GM23338 (cell line): ENCODE results near the gene DOCK1. TPM values are rescaled to one million over a fixed set of nuclear protein-coding genes. Genes with fewer than 3 reads are reported as not detected.

Source experiments
- CREB1 ChIP-seq: fragments of 250-450 bp; sonication (Bioruptor Pico); IDR thresholded peaks from 2 replicates; pipeline ENCODE4 v1.5.0; 2020; ENCODE audit warnings: low read depth, mild to moderate bottlenecking, moderate library complexity
- EZH2 ChIP-seq: fragments of 200-600 bp; sonication (generic); IDR thresholded peaks from one replicate; pipeline ENCODE4 v1.8.0; 2017; ENCODE audit warnings: antibody characterized with exemption, mild to moderate bottlenecking, low read depth; ENCODE audit not compliant: unreplicated experiment
- NANOG ChIP-seq: IDR thresholded peaks from 2 replicates; pipeline ENCODE4 v1.6.1; 2016; ENCODE audit warnings: antibody characterized with exemption, borderline replicate concordance
- POLR2AphosphoS5 ChIP-seq: IDR thresholded peaks from 2 replicates; pipeline ENCODE4 v1.6.1; 2016; ENCODE audit warnings: antibody characterized with exemption, low read depth
- ZNF114 ChIP-seq: fragments of 250-450 bp; sonication (Bioruptor Pico); IDR thresholded peaks from 2 replicates; pipeline ENCODE4 v1.5.0; 2020; ENCODE audit warnings: mild to moderate bottlenecking, moderate library complexity
- polyA plus RNA-seq: library from polyadenylated mRNA; unstranded; fragments of >200 nt; fragmentation: Nextera tagmentation; extraction: Ambion mirVana; gene quantifications from 2 replicates; pipeline ENCODE4 v1.2.1, GENCODE V29; 2016
- total RNA-seq: library from RNA; depleted of rRNA; stranded (reverse); fragments of >200 nt; shearing (Covaris generic); gene quantifications from 2 replicates; pipeline ENCODE4 v1.2.3, GENCODE V29; 2014
- TF ChIP-seq, protein P1 (sequence below): fragments of 250-450 bp; sonication (Bioruptor Pico); IDR thresholded peaks from 2 replicates; pipeline ENCODE4 v1.5.0; 2020; ENCODE audit warnings: mild to moderate bottlenecking, moderate library complexity
- TF ChIP-seq, protein P2 (sequence below): IDR thresholded peaks from 2 replicates; pipeline ENCODE4 v1.6.1; 2016; ENCODE audit warnings: antibody characterized with exemption
- TF ChIP-seq, protein P3 (sequence below): IDR thresholded peaks from one replicate; pipeline ENCODE4 v1.6.1; 2018; ENCODE audit warnings: antibody characterized with exemption; ENCODE audit not compliant: unreplicated experiment
- TF ChIP-seq, protein P4 (sequence below), 2 experiments: fragments of 200-600 bp in 1 of 2; sonication (generic) in 1 of 2; conservative IDR thresholded peaks; 2 replicates each; pipeline versions ENCODE4 v1.5.1 to v1.6.1; 2016 to 2017; ENCODE audit warnings: antibody characterized with exemption in 2 of 2, low read depth in 2 of 2, mild to moderate bottlenecking in 2 of 2, moderate library complexity in 1 of 2

Gene DOCK1
- total and polyA plus RNA-seq, 2 experiments from 2014 or later: 13.2 to 55.3 TPM

DNA sequence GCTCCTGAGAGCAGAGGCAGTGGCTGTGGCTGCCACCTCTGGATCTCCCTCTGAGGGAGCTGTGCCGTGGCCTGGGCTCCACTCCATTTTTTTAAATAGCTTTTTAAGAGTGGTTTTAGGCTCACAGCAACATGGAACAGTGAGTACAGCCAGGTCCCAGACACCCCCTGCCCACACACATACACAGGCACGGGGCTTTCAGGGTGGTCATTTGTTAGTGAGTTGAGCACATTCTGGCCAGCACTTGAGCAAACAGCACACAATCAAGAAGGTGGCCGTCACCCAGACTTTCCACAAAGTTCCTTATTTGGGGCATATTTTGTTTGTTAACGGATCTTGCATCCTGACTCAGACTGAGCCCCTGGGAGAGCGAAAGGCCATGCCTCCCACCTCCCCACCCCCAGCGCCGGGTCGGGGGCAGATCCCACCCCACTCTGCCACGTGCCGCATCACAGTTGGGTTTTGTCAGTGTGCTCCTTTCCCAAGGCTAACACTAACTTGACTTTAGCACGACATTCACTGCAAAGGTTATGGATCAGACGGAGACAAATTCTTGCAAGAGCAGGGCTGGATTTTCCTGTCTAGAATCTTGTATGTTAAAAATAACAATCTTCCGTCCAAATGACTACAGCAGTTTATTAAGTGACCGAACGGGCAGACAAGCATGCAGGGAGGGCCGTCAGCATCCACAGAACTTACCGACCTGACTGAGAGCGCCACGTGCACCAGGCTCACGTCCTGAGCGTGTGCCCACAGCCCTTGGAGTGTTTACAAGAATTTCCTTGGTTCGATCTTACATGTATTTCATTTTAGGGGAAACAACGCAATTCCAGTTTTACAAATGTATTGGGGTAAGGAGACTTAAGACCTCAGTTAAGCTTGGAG, 487.4 kb downstream of the DOCK1 start (continued):
- TF ChIP-seq, protein P1, sequence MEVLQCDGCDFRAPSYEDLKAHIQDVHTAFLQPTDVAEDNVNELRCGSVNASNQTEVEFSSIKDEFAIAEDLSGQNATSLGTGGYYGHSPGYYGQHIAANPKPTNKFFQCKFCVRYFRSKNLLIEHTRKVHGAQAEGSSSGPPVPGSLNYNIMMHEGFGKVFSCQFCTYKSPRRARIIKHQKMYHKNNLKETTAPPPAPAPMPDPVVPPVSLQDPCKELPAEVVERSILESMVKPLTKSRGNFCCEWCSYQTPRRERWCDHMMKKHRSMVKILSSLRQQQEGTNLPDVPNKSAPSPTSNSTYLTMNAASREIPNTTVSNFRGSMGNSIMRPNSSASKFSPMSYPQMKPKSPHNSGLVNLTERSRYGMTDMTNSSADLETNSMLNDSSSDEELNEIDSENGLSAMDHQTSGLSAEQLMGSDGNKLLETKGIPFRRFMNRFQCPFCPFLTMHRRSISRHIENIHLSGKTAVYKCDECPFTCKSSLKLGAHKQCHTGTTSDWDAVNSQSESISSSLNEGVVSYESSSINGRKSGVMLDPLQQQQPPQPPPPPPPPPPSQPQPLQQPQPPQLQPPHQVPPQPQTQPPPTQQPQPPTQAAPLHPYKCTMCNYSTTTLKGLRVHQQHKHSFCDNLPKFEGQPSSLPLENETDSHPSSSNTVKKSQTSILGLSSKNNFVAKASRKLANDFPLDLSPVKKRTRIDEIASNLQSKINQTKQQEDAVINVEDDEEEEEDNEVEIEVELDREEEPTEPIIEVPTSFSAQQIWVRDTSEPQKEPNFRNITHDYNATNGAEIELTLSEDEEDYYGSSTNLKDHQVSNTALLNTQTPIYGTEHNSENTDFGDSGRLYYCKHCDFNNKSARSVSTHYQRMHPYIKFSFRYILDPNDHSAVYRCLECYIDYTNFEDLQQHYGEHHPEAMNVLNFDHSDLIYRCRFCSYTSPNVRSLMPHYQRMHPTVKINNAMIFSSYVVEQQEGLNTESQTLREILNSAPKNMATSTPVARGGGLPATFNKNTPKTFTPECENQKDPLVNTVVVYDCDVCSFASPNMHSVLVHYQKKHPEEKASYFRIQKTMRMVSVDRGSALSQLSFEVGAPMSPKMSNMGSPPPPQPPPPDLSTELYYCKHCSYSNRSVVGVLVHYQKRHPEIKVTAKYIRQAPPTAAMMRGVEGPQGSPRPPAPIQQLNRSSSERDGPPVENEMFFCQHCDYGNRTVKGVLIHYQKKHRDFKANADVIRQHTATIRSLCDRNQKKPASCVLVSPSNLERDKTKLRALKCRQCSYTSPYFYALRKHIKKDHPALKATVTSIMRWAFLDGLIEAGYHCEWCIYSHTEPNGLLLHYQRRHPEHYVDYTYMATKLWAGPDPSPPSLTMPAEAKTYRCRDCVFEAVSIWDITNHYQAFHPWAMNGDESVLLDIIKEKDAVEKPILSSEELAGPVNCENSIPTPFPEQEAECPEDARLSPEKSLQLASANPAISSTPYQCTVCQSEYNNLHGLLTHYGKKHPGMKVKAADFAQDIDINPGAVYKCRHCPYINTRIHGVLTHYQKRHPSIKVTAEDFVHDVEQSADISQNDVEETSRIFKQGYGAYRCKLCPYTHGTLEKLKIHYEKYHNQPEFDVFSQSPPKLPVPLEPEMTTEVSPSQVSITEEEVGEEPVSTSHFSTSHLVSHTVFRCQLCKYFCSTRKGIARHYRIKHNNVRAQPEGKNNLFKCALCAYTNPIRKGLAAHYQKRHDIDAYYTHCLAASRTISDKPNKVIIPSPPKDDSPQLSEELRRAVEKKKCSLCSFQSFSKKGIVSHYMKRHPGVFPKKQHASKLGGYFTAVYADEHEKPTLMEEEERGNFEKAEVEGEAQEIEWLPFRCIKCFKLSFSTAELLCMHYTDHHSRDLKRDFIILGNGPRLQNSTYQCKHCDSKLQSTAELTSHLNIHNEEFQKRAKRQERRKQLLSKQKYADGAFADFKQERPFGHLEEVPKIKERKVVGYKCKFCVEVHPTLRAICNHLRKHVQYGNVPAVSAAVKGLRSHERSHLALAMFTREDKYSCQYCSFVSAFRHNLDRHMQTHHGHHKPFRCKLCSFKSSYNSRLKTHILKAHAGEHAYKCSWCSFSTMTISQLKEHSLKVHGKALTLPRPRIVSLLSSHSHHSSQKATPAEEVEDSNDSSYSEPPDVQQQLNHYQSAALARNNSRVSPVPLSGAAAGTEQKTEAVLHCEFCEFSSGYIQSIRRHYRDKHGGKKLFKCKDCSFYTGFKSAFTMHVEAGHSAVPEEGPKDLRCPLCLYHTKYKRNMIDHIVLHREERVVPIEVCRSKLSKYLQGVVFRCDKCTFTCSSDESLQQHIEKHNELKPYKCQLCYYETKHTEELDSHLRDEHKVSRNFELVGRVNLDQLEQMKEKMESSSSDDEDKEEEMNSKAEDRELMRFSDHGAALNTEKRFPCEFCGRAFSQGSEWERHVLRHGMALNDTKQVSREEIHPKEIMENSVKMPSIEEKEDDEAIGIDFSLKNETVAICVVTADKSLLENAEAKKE: no peak
- TF ChIP-seq, protein P2, sequence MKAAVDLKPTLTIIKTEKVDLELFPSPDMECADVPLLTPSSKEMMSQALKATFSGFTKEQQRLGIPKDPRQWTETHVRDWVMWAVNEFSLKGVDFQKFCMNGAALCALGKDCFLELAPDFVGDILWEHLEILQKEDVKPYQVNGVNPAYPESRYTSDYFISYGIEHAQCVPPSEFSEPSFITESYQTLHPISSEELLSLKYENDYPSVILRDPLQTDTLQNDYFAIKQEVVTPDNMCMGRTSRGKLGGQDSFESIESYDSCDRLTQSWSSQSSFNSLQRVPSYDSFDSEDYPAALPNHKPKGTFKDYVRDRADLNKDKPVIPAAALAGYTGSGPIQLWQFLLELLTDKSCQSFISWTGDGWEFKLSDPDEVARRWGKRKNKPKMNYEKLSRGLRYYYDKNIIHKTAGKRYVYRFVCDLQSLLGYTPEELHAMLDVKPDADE: no peak
- no peak for TF ChIP-seq CREB1 (CRISPR knock-in tag)
- TF ChIP-seq POLR2AphosphoS5: no peak
- TF ChIP-seq ZNF114 (CRISPR knock-in tag): no peak
- TF ChIP-seq, protein P3, sequence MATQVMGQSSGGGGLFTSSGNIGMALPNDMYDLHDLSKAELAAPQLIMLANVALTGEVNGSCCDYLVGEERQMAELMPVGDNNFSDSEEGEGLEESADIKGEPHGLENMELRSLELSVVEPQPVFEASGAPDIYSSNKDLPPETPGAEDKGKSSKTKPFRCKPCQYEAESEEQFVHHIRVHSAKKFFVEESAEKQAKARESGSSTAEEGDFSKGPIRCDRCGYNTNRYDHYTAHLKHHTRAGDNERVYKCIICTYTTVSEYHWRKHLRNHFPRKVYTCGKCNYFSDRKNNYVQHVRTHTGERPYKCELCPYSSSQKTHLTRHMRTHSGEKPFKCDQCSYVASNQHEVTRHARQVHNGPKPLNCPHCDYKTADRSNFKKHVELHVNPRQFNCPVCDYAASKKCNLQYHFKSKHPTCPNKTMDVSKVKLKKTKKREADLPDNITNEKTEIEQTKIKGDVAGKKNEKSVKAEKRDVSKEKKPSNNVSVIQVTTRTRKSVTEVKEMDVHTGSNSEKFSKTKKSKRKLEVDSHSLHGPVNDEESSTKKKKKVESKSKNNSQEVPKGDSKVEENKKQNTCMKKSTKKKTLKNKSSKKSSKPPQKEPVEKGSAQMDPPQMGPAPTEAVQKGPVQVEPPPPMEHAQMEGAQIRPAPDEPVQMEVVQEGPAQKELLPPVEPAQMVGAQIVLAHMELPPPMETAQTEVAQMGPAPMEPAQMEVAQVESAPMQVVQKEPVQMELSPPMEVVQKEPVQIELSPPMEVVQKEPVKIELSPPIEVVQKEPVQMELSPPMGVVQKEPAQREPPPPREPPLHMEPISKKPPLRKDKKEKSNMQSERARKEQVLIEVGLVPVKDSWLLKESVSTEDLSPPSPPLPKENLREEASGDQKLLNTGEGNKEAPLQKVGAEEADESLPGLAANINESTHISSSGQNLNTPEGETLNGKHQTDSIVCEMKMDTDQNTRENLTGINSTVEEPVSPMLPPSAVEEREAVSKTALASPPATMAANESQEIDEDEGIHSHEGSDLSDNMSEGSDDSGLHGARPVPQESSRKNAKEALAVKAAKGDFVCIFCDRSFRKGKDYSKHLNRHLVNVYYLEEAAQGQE: no peak
- no peak for TF ChIP-seq EZH2
- TF ChIP-seq, protein P4, sequence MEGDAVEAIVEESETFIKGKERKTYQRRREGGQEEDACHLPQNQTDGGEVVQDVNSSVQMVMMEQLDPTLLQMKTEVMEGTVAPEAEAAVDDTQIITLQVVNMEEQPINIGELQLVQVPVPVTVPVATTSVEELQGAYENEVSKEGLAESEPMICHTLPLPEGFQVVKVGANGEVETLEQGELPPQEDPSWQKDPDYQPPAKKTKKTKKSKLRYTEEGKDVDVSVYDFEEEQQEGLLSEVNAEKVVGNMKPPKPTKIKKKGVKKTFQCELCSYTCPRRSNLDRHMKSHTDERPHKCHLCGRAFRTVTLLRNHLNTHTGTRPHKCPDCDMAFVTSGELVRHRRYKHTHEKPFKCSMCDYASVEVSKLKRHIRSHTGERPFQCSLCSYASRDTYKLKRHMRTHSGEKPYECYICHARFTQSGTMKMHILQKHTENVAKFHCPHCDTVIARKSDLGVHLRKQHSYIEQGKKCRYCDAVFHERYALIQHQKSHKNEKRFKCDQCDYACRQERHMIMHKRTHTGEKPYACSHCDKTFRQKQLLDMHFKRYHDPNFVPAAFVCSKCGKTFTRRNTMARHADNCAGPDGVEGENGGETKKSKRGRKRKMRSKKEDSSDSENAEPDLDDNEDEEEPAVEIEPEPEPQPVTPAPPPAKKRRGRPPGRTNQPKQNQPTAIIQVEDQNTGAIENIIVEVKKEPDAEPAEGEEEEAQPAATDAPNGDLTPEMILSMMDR (conservative IDR thresholded peaks at IDR 0.05; ENCODE audit: low read depth in 2 of 2): no peak
- TF ChIP-seq NANOG: no peak
